Body of pancreas (tissue), 4 donors: ENCODE data around the gene PRM3.

Experiments used
- CTCF ChIP-seq, 7 experiments: fragments of 450-650 bp in 4 of 7; fragments of 200-600 bp in 3 of 7; sonication (generic) in 3 of 7; IDR thresholded peaks; one replicate each; pipeline ENCODE4 v1.5.1; 2016 to 2019; ENCODE audit warnings: antibody characterized with exemption in 7 of 7
- POLR2A ChIP-seq, 3 donors: fragments of 450-650 bp; IDR thresholded peaks; one replicate each; pipeline ENCODE4 v1.6.1; 2016; ENCODE audit warnings: antibody characterized with exemption in 3 of 3, mild to moderate bottlenecking in 2 of 3

- TF ChIP-seq CTCF (IDR thresholded peaks at IDR 0.05) (no peak), POLR2A (IDR thresholded peaks at IDR 0.05) (no peak)
Measured at GRCh38 chr16:11245988-11246387, 27.4 kb downstream of the PRM3 start.
